Measurements from ENCODE around the gene TLE1.

DNA sequence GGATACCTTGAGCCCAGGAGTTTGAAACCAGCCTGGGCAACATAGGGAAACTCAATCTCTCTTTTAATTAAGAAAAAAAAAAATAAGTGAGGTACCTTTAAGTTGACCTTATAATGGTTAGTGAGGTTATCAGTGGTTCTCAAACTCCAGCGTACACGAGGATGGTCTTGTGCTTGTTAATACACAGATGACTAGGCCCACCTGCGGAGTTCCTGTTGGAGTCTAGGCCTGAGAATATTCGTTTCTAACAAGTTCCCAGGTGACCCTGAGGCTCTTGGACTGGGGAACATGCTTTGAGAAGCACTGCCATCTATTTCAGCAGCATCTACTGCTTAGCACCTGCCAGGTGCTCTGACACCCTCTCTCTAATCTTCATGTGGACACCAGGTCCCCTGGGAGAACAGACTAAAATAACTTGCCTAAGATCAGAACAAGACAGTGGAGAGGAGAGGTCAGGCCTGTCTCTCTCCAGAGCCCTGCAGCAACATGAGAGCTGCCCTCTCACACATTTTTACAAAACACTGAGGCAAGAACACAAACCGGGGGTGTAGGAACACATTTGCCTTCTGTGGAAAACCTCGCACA is 24.6 kb downstream of the TLE1 start:
- TF ChIP-seq EZH2 (IDR thresholded peaks at IDR 0.05) (no peak), POLR2AphosphoS5 (IDR thresholded peaks at IDR 0.05; ENCODE audit: borderline replicate concordance, low read depth, low read length) (no peak)
